BLaER1 treated with 17β-estradiol and CSF1 and Interleukin-3, amounts not matched to agents 10 nM and 100 nM (cell line): ENCODE data around the gene PLD2.
A peak's percentile ranks its signal among the peaks of the same experiment; 100 is the strongest.

ENCODE experiments used
- H3K27ac ChIP-seq, 11 experiments: shearing (Covaris generic); formaldehyde crosslinking; 2 replicates each; pipeline ENCODE4 v1.8.1; 2022
- H3K27me3 ChIP-seq, 11 experiments: shearing (Covaris generic); formaldehyde crosslinking; 2 replicates each; pipeline ENCODE4 v1.8.1; 2022
- H3K36me3 ChIP-seq, 11 experiments: shearing (Covaris generic); formaldehyde crosslinking; 2 replicates each; pipeline ENCODE4 v1.8.1; 2022
- H3K4me1 ChIP-seq, 10 experiments: shearing (Covaris generic); formaldehyde crosslinking; 2 replicates each; pipeline ENCODE4 v1.8.1; 2022
- H3K4me2 ChIP-seq, 11 experiments: shearing (Covaris generic); formaldehyde crosslinking; 2 replicates each; pipeline ENCODE4 v1.8.1; 2022
- H3K4me3 ChIP-seq, 10 experiments: shearing (Covaris generic); formaldehyde crosslinking; 2 replicates each; pipeline ENCODE4 v1.8.1; 2022
- H3K9ac ChIP-seq, 11 experiments: shearing (Covaris generic); formaldehyde crosslinking; 2 replicates each; pipeline ENCODE4 v1.8.1; 2022
- H3K9me3 ChIP-seq, 11 experiments: shearing (Covaris generic); formaldehyde crosslinking; replicated peaks in 1 of 11; 2 replicates each; pipeline ENCODE4 v1.8.1; 2022
- H4K20me1 ChIP-seq, 11 experiments: shearing (Covaris generic); formaldehyde crosslinking; 2 replicates each; pipeline ENCODE4 v1.8.1; 2022
- Cebpa-rat ChIP-seq, 11 experiments: shearing (Covaris generic); IDR thresholded peaks; 2 replicates each; pipeline ENCODE4 v1.8.1; 2022

PLD2 gene

GRCh38 chr17:4800462-4801196, 6.3 kb upstream of the PLD2 start:
- Histone ChIP-seq H3K27ac (no peak overlapping the region), H3K4me1 (peaks cover 10 to 22% (median 12%) of the 10 kb centered on the region in 10 experiments), H3K36me3 (peaks cover 22 to 36% (median 28%) of the 10 kb centered on the region in 11 experiments), H3K4me2 (no peak overlapping the region), H3K9ac (no peak overlapping the region), H3K4me3 (no peak overlapping the region), H4K20me1 (peaks cover 0 to 12% (median 4%) of the 10 kb centered on the region in 11 experiments; a peak in 6 of 22 replicates), H3K27me3 (no peaks in the 10 kb centered on the region), H3K9me3 (no peaks in the 10 kb centered on the region)
- TF ChIP-seq Cebpa-rat (IDR thresholded peaks at IDR 0.05): no peak

GRCh38 chr17:4802228-4802627, 4.7 kb upstream of the PLD2 start, which contains the start of gene C17orf114:
C17orf114 (minus strand) TSS chr17:4802328.
- H3K4me3 ChIP-seq: no peak within 1 kb of the TSS
- H3K9me3 ChIP-seq: no peaks in the 10 kb centered on the region
- H3K27ac ChIP-seq: no peak within 1 kb of the TSS
- no peaks in the 10 kb centered on the region for H3K27me3 ChIP-seq
- no peak within 1 kb of the TSS for H3K4me2 ChIP-seq
- peak within 1 kb of the TSS in 1 of 11 experiments; percentile 29; a peak in 2 of 22 replicates for H3K9ac ChIP-seq
- no peak for TF ChIP-seq Cebpa-rat (IDR thresholded peaks at IDR 0.05)
- peaks cover 0 to 6% (median under 1%) of the 10 kb centered on the region in 11 experiments; a peak in 6 of 22 replicates for H4K20me1 ChIP-seq
- peaks cover 22 to 33% (median 27%) of the 10 kb centered on the region in 11 experiments for H3K36me3 ChIP-seq
- peaks cover 2 to 14% (median 10%) of the 10 kb centered on the region in 10 experiments for H3K4me1 ChIP-seq

- peaks cover 0 to 27% (median 10%) of the 10 kb centered on the region in 11 experiments; a peak in 11 of 22 replicates for H4K20me1 ChIP-seq
- H3K9ac ChIP-seq: peak overlapping the region; percentile 84 to 91 (median 87)
- no peaks in the 10 kb centered on the region for H3K27me3 ChIP-seq
- H3K36me3 ChIP-seq: peaks cover 0 to 27% (median 9%) of the 10 kb centered on the region in 11 experiments; a peak in 11 of 22 replicates
- H3K4me1 ChIP-seq: peaks cover 28 to 42% (median 37%) of the 10 kb centered on the region in 10 experiments
- peak overlapping the region; percentile 77 to 93 (median 84) for H3K4me3 ChIP-seq
- peak overlapping the region; percentile 84 to 98 (median 93) for H3K4me2 ChIP-seq
- H3K9me3 ChIP-seq: no peaks in the 10 kb centered on the region
- peak overlapping the region; percentile 55 to 82 (median 74) for H3K27ac ChIP-seq
- TF ChIP-seq Cebpa-rat (IDR thresholded peaks at IDR 0.05): no peak
Observed at GRCh38 chr17:4806456-4806776, 536 bp upstream of the PLD2 start.

- no peak for TF ChIP-seq Cebpa-rat (IDR thresholded peaks at IDR 0.05)
- peak overlapping the region; percentile 89 to 99 (median 94) for H3K4me2 ChIP-seq
- H3K9ac ChIP-seq: peak overlapping the region; percentile 84 to 91 (median 87); a peak in 20 of 22 replicates
- H3K27ac ChIP-seq: peak overlapping the region in 4 of 11 experiments; percentile 74 to 82 (median 82); a peak in 6 of 22 replicates
- no peaks in the 10 kb centered on the region for H3K9me3 ChIP-seq
- H3K27me3 ChIP-seq: no peaks in the 10 kb centered on the region
- H3K4me1 ChIP-seq: peaks cover 28 to 42% (median 38%) of the 10 kb centered on the region in 10 experiments
- peak overlapping the region; percentile 77 to 93 (median 84) for H3K4me3 ChIP-seq
- peaks cover 0 to 33% (median 9%) of the 10 kb centered on the region in 11 experiments; a peak in 11 of 22 replicates for H3K36me3 ChIP-seq
- H4K20me1 ChIP-seq: peaks cover 0 to 27% (median 10%) of the 10 kb centered on the region in 11 experiments; a peak in 11 of 22 replicates
Observed at GRCh38 chr17:4807605-4808377, 839 bp downstream of the PLD2 start.

- H3K27ac ChIP-seq: no peak overlapping the region
- no peaks in the 10 kb centered on the region for H3K9me3 ChIP-seq
- peaks cover 0 to 33% (median 9%) of the 10 kb centered on the region in 11 experiments; a peak in 11 of 22 replicates for H3K36me3 ChIP-seq
- H3K27me3 ChIP-seq: no peaks in the 10 kb centered on the region
- peak overlapping the region in 7 of 10 experiments; percentile 82 to 93 (median 86); a peak in 9 of 20 replicates for H3K4me3 ChIP-seq
- peaks cover 0 to 27% (median 10%) of the 10 kb centered on the region in 11 experiments; a peak in 11 of 22 replicates for H4K20me1 ChIP-seq
- no peak for TF ChIP-seq Cebpa-rat (IDR thresholded peaks at IDR 0.05)
- H3K9ac ChIP-seq: peak overlapping the region in 10 of 11 experiments; percentile 84 to 91 (median 87); a peak in 12 of 22 replicates
- H3K4me1 ChIP-seq: peaks cover 28 to 42% (median 38%) of the 10 kb centered on the region in 10 experiments
- peak overlapping the region; percentile 89 to 99 (median 94) for H3K4me2 ChIP-seq
Observed at GRCh38 chr17:4808378-4808767, 1.4 kb downstream of the PLD2 start.

- peak overlapping the region; percentile 13 to 99 (median 58); a peak in 21 of 22 replicates for H3K4me2 ChIP-seq
- H3K4me1 ChIP-seq: peaks cover 28 to 42% (median 38%) of the 10 kb centered on the region in 10 experiments
- no peaks in the 10 kb centered on the region for H3K9me3 ChIP-seq
- H3K27ac ChIP-seq: no peak overlapping the region
- peak overlapping the region in 3 of 11 experiments; percentile 21 to 57 (median 35); a peak in 5 of 22 replicates for H3K9ac ChIP-seq
- H3K36me3 ChIP-seq: peaks cover 2 to 51% (median 22%) of the 10 kb centered on the region in 11 experiments; a peak in 18 of 22 replicates
- H3K4me3 ChIP-seq: no peak overlapping the region
- no peaks in the 10 kb centered on the region for H3K27me3 ChIP-seq
- peaks cover 0 to 31% (median 13%) of the 10 kb centered on the region in 11 experiments; a peak in 11 of 22 replicates for H4K20me1 ChIP-seq
- TF ChIP-seq Cebpa-rat (IDR thresholded peaks at IDR 0.05): no peak
Observed at GRCh38 chr17:4810696-4811290, 3.8 kb downstream of the PLD2 start.

GRCh38 chr17:4811471-4811870, 4.5 kb downstream of the PLD2 start:
- Histone ChIP-seq H3K9ac (no peak overlapping the region), H3K36me3 (peaks cover 7 to 58% (median 28%) of the 10 kb centered on the region in 11 experiments; a peak in 20 of 22 replicates), H3K4me1 (peaks cover 28 to 37% (median 32%) of the 10 kb centered on the region in 10 experiments), H3K27me3 (no peaks in the 10 kb centered on the region), H3K4me2 (0 out of 22 replicates have a peak overlapping the region, but pooled peaks of 1 of the 11 experiments have one; percentile 68), H4K20me1 (peaks cover 0 to 31% (median 13%) of the 10 kb centered on the region in 11 experiments; a peak in 11 of 22 replicates), H3K9me3 (no peaks in the 10 kb centered on the region), H3K4me3 (no peak overlapping the region), H3K27ac (no peak overlapping the region)
- no peak for TF ChIP-seq Cebpa-rat (IDR thresholded peaks at IDR 0.05)

- TF ChIP-seq Cebpa-rat (IDR thresholded peaks at IDR 0.05): no peak
- no peak overlapping the region for H3K27ac ChIP-seq
- H3K4me2 ChIP-seq: no peak overlapping the region
- H4K20me1 ChIP-seq: peaks cover 0 to 30% (median 12%) of the 10 kb centered on the region in 11 experiments; a peak in 11 of 22 replicates
- no peak overlapping the region for H3K4me3 ChIP-seq
- peaks cover 26 to 34% (median 30%) of the 10 kb centered on the region in 10 experiments for H3K4me1 ChIP-seq
- no peaks in the 10 kb centered on the region for H3K27me3 ChIP-seq
- H3K9me3 ChIP-seq: no peaks in the 10 kb centered on the region
- H3K36me3 ChIP-seq: peaks cover 13 to 70% (median 38%) of the 10 kb centered on the region in 11 experiments; a peak in 21 of 22 replicates
- no peak overlapping the region for H3K9ac ChIP-seq
Observed at GRCh38 chr17:4812690-4813089, 5.7 kb downstream of the PLD2 start.
